ENCODE results near the gene ST8SIA4.

The ST8SIA4 gene

GRCh38 chr5:100854591-100854990 lies 48.5 kb downstream of the ST8SIA4 start:
- Histone ChIP-seq H3K27ac (ENCODE audit: low read depth, low read length) (no peak overlapping the region), H3K36me3 (ENCODE audit: control insufficient read depth in 1 of 2, insufficient read depth in 2 of 2, low read length in 2 of 2) (no peaks in the 10 kb centered on the region)

DNA sequence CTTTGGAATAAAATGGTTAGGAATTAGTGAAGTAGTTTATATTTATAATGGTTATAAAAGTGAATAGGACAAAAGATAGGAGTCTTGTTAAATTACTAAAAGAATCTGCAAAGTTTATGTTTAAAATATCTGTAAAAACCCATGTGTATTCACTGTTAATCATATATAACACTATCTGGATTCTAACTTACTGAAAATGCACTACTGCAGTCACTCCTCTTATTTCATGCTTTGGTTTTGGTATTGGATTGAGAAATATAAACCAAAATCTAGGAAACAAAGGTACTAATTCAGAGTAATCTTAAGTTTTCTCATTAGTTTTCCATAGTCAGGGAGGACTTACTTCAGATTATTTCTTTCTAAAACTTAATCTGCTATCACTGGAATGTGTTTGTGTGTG lies 49.5 kb downstream of the ST8SIA4 start:
- Histone ChIP-seq H3K36me3 (ENCODE audit: control insufficient read depth in 1 of 2, insufficient read depth in 2 of 2, low read length in 2 of 2) (no peaks in the 10 kb centered on the region), H3K9me3 (ENCODE audit: control insufficient read depth in 1 of 2, low read length in 2 of 2) (no peaks in the 10 kb centered on the region), H3K27me3 (ENCODE audit: control insufficient read depth in 1 of 2, insufficient read depth in 2 of 2, low read length in 2 of 2) (no peaks in the 10 kb centered on the region), H3K9ac (ENCODE audit: low read depth in 1 of 2, low read length in 2 of 2) (no peak overlapping the region), H3K4me1 (ENCODE audit: control insufficient read depth in 1 of 2, insufficient read depth in 2 of 2, low read length in 2 of 2) (peaks cover 0 to 4% of the 10 kb centered on the region in 2 donors), H3K4me3 (ENCODE audit: low read depth in 1 of 2, low read length in 2 of 2) (no peak overlapping the region), H3K27ac (ENCODE audit: low read depth, low read length) (no peak overlapping the region)

More at GRCh38 chr5:100854591-100854990, 48.5 kb downstream of the ST8SIA4 start:
- H3K9me3 ChIP-seq (ENCODE audit: control insufficient read depth in 1 of 2, low read length in 2 of 2) = no peaks in the 10 kb centered on the region
- H3K4me3 ChIP-seq (ENCODE audit: low read depth in 1 of 2, low read length in 2 of 2) = no peak overlapping the region
- peaks cover 0 to 4% of the 10 kb centered on the region in 2 donors for H3K4me1 ChIP-seq (ENCODE audit: control insufficient read depth in 1 of 2, insufficient read depth in 2 of 2, low read length in 2 of 2)
- H3K27me3 ChIP-seq (ENCODE audit: control insufficient read depth in 1 of 2, insufficient read depth in 2 of 2, low read length in 2 of 2) = no peaks in the 10 kb centered on the region
- no peak overlapping the region for H3K9ac ChIP-seq (ENCODE audit: low read depth in 1 of 2, low read length in 2 of 2)

DNA sequence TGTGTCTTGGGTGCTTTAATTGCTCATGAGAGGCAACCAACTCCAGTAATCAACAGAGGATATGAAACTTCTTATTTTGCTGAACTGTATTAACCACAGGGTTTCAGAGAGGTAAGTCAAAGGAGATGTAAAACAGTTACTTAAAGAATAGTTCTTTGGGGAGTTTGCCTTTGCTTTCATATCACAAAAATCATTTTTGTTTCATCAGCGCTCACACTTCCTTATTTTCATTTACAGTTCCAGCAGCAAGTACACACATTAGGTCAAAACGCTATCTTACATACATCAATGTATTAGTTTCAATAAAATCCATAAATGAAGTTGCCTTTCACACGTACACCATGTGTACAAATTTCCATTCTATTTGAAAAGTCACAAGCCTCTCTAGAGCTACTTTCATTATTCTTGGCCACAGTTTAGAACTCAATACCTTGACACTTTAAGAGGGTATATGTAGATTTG lies 50.1 kb downstream of the ST8SIA4 start:
- H3K27ac ChIP-seq (ENCODE audit: low read depth, low read length) = no peak overlapping the region

GRCh38 chr5:100852051-100852450 lies 51.0 kb downstream of the ST8SIA4 start:
- no peak overlapping the region for H3K27ac ChIP-seq (ENCODE audit: low read depth, low read length)

More for the DNA sequence above, 50.1 kb downstream of the ST8SIA4 start:
- Histone ChIP-seq H3K4me1 (ENCODE audit: control insufficient read depth in 1 of 2, insufficient read depth in 2 of 2, low read length in 2 of 2) (peaks cover 0 to 4% of the 10 kb centered on the region in 2 donors), H3K9ac (ENCODE audit: low read depth in 1 of 2, low read length in 2 of 2) (no peak overlapping the region), H3K4me3 (ENCODE audit: low read depth in 1 of 2, low read length in 2 of 2) (no peak overlapping the region), H3K27me3 (ENCODE audit: control insufficient read depth in 1 of 2, insufficient read depth in 2 of 2, low read length in 2 of 2) (no peaks in the 10 kb centered on the region), H3K9me3 (ENCODE audit: control insufficient read depth in 1 of 2, low read length in 2 of 2) (no peaks in the 10 kb centered on the region), H3K36me3 (ENCODE audit: control insufficient read depth in 1 of 2, insufficient read depth in 2 of 2, low read length in 2 of 2) (no peaks in the 10 kb centered on the region)

DNA sequence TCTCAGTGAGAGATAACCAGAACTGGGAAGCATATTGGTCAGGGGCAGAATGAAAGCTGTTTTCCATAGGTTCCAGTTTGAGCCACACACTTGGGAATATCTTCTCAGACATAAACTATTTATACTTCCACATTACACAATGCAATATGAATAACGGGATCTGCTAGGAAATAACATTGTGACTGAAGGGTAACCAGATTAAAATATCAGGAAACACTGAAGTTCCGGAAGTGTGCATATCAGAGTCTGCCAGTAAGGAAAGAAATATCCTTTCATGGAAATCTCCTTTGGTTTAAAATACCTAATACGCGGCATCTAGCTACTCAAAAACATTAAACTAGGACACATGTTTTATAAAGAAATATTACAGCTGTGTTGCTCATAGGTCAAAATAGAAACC lies 56.3 kb downstream of the ST8SIA4 start:
- Histone ChIP-seq H3K4me3 (ENCODE audit: low read depth in 1 of 2, low read length in 2 of 2) (no peak overlapping the region), H3K9ac (ENCODE audit: low read depth in 1 of 2, low read length in 2 of 2) (no peak overlapping the region), H3K9me3 (ENCODE audit: control insufficient read depth in 1 of 2, low read length in 2 of 2) (no peaks in the 10 kb centered on the region), H3K27me3 (ENCODE audit: control insufficient read depth in 1 of 2, insufficient read depth in 2 of 2, low read length in 2 of 2) (no peaks in the 10 kb centered on the region), H3K27ac (ENCODE audit: low read depth, low read length) (no peak overlapping the region), H3K36me3 (ENCODE audit: control insufficient read depth in 1 of 2, insufficient read depth in 2 of 2, low read length in 2 of 2) (no peaks in the 10 kb centered on the region), H3K4me1 (ENCODE audit: control insufficient read depth in 1 of 2, insufficient read depth in 2 of 2, low read length in 2 of 2) (no peaks in the 10 kb centered on the region)

More at GRCh38 chr5:100852051-100852450, 51.0 kb downstream of the ST8SIA4 start:
- H3K9me3 ChIP-seq (ENCODE audit: control insufficient read depth in 1 of 2, low read length in 2 of 2) = no peaks in the 10 kb centered on the region
- no peaks in the 10 kb centered on the region for H3K36me3 ChIP-seq (ENCODE audit: control insufficient read depth in 1 of 2, insufficient read depth in 2 of 2, low read length in 2 of 2)
- H3K4me1 ChIP-seq (ENCODE audit: control insufficient read depth in 1 of 2, insufficient read depth in 2 of 2, low read length in 2 of 2) = peaks cover 0 to 4% of the 10 kb centered on the region in 2 donors
- no peak overlapping the region for H3K4me3 ChIP-seq (ENCODE audit: low read depth in 1 of 2, low read length in 2 of 2)
- H3K27me3 ChIP-seq (ENCODE audit: control insufficient read depth in 1 of 2, insufficient read depth in 2 of 2, low read length in 2 of 2) = no peaks in the 10 kb centered on the region
- H3K9ac ChIP-seq (ENCODE audit: low read depth in 1 of 2, low read length in 2 of 2) = no peak overlapping the region

DNA sequence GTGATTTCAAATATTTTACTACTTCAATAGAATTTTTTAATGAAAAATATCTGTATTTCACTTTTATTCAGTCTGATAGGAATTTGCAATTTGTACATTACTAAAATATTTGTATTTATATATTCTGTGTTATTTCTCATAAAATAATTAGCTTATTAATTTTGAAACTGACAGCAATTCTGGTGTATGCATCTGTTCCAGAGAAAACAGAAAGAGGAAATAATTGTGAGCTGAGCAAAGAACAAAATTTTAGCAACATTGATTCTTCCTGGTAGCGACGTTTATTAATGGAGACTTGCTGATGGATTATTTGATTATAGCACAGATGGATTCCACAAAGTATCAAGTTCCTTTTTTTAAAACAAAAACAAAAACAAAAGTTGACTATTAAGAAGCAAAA lies 61.0 kb downstream of the ST8SIA4 start:
- no peaks in the 10 kb centered on the region for H3K36me3 ChIP-seq (ENCODE audit: control insufficient read depth in 1 of 2, insufficient read depth in 2 of 2, low read length in 2 of 2)
- no peaks in the 10 kb centered on the region for H3K4me1 ChIP-seq (ENCODE audit: control insufficient read depth in 1 of 2, insufficient read depth in 2 of 2, low read length in 2 of 2)
- no peaks in the 10 kb centered on the region for H3K27me3 ChIP-seq (ENCODE audit: control insufficient read depth in 1 of 2, insufficient read depth in 2 of 2, low read length in 2 of 2)
- no peak overlapping the region for H3K9ac ChIP-seq (ENCODE audit: low read depth in 1 of 2, low read length in 2 of 2)
- H3K4me3 ChIP-seq (ENCODE audit: low read depth in 1 of 2, low read length in 2 of 2) = no peak overlapping the region
- H3K9me3 ChIP-seq (ENCODE audit: control insufficient read depth in 1 of 2, low read length in 2 of 2) = no peaks in the 10 kb centered on the region
- H3K27ac ChIP-seq (ENCODE audit: low read depth, low read length) = no peak overlapping the region

- Histone ChIP-seq H3K27ac (ENCODE audit: low read depth, low read length) (no peak overlapping the region), H3K4me3 (ENCODE audit: low read depth in 1 of 2, low read length in 2 of 2) (peak overlapping the region in 1 of 2 donors; percentile 25), H3K9me3 (ENCODE audit: control insufficient read depth in 1 of 2, low read length in 2 of 2) (no peaks in the 10 kb centered on the region), H3K36me3 (ENCODE audit: control insufficient read depth in 1 of 2, insufficient read depth in 2 of 2, low read length in 2 of 2) (no peaks in the 10 kb centered on the region), H3K27me3 (ENCODE audit: control insufficient read depth in 1 of 2, insufficient read depth in 2 of 2, low read length in 2 of 2) (no peaks in the 10 kb centered on the region), H3K4me1 (ENCODE audit: control insufficient read depth in 1 of 2, insufficient read depth in 2 of 2, low read length in 2 of 2) (no peaks in the 10 kb centered on the region), H3K9ac (ENCODE audit: low read depth in 1 of 2, low read length in 2 of 2) (no peak overlapping the region)
Observed at GRCh38 chr5:100841358-100842076, 61.6 kb downstream of the ST8SIA4 start.

DNA sequence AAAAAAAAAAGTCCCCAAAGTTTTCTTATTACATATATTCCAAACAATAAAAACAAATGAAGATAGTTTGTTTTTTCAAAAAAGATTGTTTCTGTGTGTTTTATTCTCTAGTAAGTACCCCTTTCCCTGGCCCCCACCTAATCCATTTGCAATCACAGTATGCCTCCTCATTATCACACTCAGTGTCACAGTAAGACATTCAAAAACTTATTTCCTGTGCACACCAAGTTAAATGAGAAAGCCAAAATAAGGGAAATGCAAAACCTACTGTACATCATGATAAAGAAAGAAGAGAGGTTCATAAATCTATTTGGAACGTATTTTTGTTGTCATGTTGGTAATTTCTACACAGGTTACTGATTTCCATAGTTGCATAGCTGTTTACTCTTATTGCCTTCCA lies 62.3 kb downstream of the ST8SIA4 start:
- Histone ChIP-seq H3K4me1 (ENCODE audit: control insufficient read depth in 1 of 2, insufficient read depth in 2 of 2, low read length in 2 of 2) (no peaks in the 10 kb centered on the region), H3K27ac (ENCODE audit: low read depth, low read length) (no peak overlapping the region), H3K4me3 (ENCODE audit: low read depth in 1 of 2, low read length in 2 of 2) (no peak overlapping the region), H3K9ac (ENCODE audit: low read depth in 1 of 2, low read length in 2 of 2) (no peak overlapping the region), H3K36me3 (ENCODE audit: control insufficient read depth in 1 of 2, insufficient read depth in 2 of 2, low read length in 2 of 2) (no peaks in the 10 kb centered on the region), H3K27me3 (ENCODE audit: control insufficient read depth in 1 of 2, insufficient read depth in 2 of 2, low read length in 2 of 2) (no peaks in the 10 kb centered on the region), H3K9me3 (ENCODE audit: control insufficient read depth in 1 of 2, low read length in 2 of 2) (no peaks in the 10 kb centered on the region)

GRCh38 chr5:100840370-100840769 lies 62.7 kb downstream of the ST8SIA4 start:
- Histone ChIP-seq H3K36me3 (ENCODE audit: control insufficient read depth in 1 of 2, insufficient read depth in 2 of 2, low read length in 2 of 2) (no peaks in the 10 kb centered on the region), H3K9ac (ENCODE audit: low read depth in 1 of 2, low read length in 2 of 2) (no peak overlapping the region), H3K27ac (ENCODE audit: low read depth, low read length) (no peak overlapping the region), H3K9me3 (ENCODE audit: control insufficient read depth in 1 of 2, low read length in 2 of 2) (no peaks in the 10 kb centered on the region), H3K4me3 (ENCODE audit: low read depth in 1 of 2, low read length in 2 of 2) (no peak overlapping the region), H3K4me1 (ENCODE audit: control insufficient read depth in 1 of 2, insufficient read depth in 2 of 2, low read length in 2 of 2) (no peaks in the 10 kb centered on the region), H3K27me3 (ENCODE audit: control insufficient read depth in 1 of 2, insufficient read depth in 2 of 2, low read length in 2 of 2) (no peaks in the 10 kb centered on the region)

GRCh38 chr5:100838048-100838473 lies 65.0 kb downstream of the ST8SIA4 start:
- Histone ChIP-seq H3K27ac (ENCODE audit: low read depth, low read length) (no peak overlapping the region), H3K9me3 (ENCODE audit: control insufficient read depth in 1 of 2, low read length in 2 of 2) (no peaks in the 10 kb centered on the region), H3K4me3 (ENCODE audit: low read depth in 1 of 2, low read length in 2 of 2) (no peak overlapping the region), H3K36me3 (ENCODE audit: control insufficient read depth in 1 of 2, insufficient read depth in 2 of 2, low read length in 2 of 2) (no peaks in the 10 kb centered on the region), H3K9ac (ENCODE audit: low read depth in 1 of 2, low read length in 2 of 2) (no peak overlapping the region), H3K4me1 (ENCODE audit: control insufficient read depth in 1 of 2, insufficient read depth in 2 of 2, low read length in 2 of 2) (no peaks in the 10 kb centered on the region), H3K27me3 (ENCODE audit: control insufficient read depth in 1 of 2, insufficient read depth in 2 of 2, low read length in 2 of 2) (no peaks in the 10 kb centered on the region)
